ENCODE measurements around the gene MST1R. TPM values are rescaled to one million over a fixed set of nuclear protein-coding genes. Genes with fewer than 3 reads are reported as not detected.

MST1R gene
- polyA plus RNA-seq, 4 donors = 0.84 to 1.5 (median 1.3) TPM

GRCh38 chr3:49879721-49880120 lies 24.0 kb downstream of the MST1R start:
- DNase-seq (ENCODE audit: low read depth in 4 of 4, low spot score in 3 of 4) = no peak

- no peak for DNase-seq (ENCODE audit: low read depth in 4 of 4, low spot score in 3 of 4)
These were observed 25.0 kb downstream of the MST1R start for GRCh38 chr3:49878686-49879085.

GRCh38 chr3:49877716-49878115 lies 26.0 kb downstream of the MST1R start:
- no peak for DNase-seq (ENCODE audit: low read depth in 4 of 4, low spot score in 3 of 4)

- no peak for DNase-seq (ENCODE audit: low read depth in 4 of 4, low spot score in 3 of 4)
These were observed 27.1 kb downstream of the MST1R start for GRCh38 chr3:49876567-49876966.

- no peak for DNase-seq (ENCODE audit: low read depth in 4 of 4, low spot score in 3 of 4)
These were observed 30.1 kb downstream of the MST1R start for GRCh38 chr3:49873623-49874022.

- no peak for DNase-seq (ENCODE audit: low read depth in 4 of 4, low spot score in 3 of 4)
These were observed 30.8 kb downstream of the MST1R start for GRCh38 chr3:49872801-49873281.

GRCh38 chr3:49871531-49872153 lies 32.0 kb downstream of the MST1R start:
- DNase-seq (ENCODE audit: low read depth in 4 of 4, low spot score in 3 of 4) = no peak

GRCh38 chr3:49869525-49870126 lies 34.0 kb downstream of the MST1R start, which contains the start of gene CAMKV:
CAMKV (minus strand) TSS chr3:49869906; CDS start chr3:49862388, 7,518 bp downstream.
- no peak for DNase-seq (ENCODE audit: low read depth in 4 of 4, low spot score in 3 of 4)

- no peak for DNase-seq (ENCODE audit: low read depth in 4 of 4, low spot score in 3 of 4)
These were observed 34.7 kb downstream of the MST1R start for GRCh38 chr3:49868862-49869466.

GRCh38 chr3:49867871-49868321 lies 35.8 kb downstream of the MST1R start:
- peak; percentile 30 to 57 (median 40) for DNase-seq (ENCODE audit: low read depth in 4 of 4, low spot score in 3 of 4)

GRCh38 chr3:49867400-49867799 lies 36.3 kb downstream of the MST1R start:
- DNase-seq (ENCODE audit: low read depth in 4 of 4, low spot score in 3 of 4) = no peak

GRCh38 chr3:49865198-49865784 lies 38.4 kb downstream of the MST1R start:
- DNase-seq (ENCODE audit: low read depth in 4 of 4, low spot score in 3 of 4) = no peak

- no peak for DNase-seq (ENCODE audit: low read depth in 4 of 4, low spot score in 3 of 4)
These were observed 39.2 kb downstream of the MST1R start for GRCh38 chr3:49864505-49864904.

- no peak for DNase-seq (ENCODE audit: low read depth in 4 of 4, low spot score in 3 of 4)
These were observed 43.9 kb downstream of the MST1R start for GRCh38 chr3:49859576-49860305.

GRCh38 chr3:49856181-49857005 lies 47.3 kb downstream of the MST1R start, which contains the start of gene TRAIP:
TRAIP (minus strand) TSS chr3:49856564; CDS start chr3:49856453, 111 bp downstream.
- DNase-seq (ENCODE audit: low read depth in 4 of 4, low spot score in 3 of 4) = peak; percentile 91 to 94 (median 92)

- DNase-seq (ENCODE audit: low read depth in 4 of 4, low spot score in 3 of 4) = no peak
These were observed 48.0 kb downstream of the MST1R start for GRCh38 chr3:49855662-49856061.

- no peak for DNase-seq (ENCODE audit: low read depth in 4 of 4, low spot score in 3 of 4)
These were observed 58.0 kb downstream of the MST1R start for GRCh38 chr3:49845694-49846093.

- DNase-seq (ENCODE audit: low read depth in 4 of 4, low spot score in 3 of 4) = no peak
These were observed 59.0 kb downstream of the MST1R start for GRCh38 chr3:49844464-49845183.
